Coronary artery (tissue), 2 donors: Measurements from ENCODE around the gene ENAH.

ENCODE experiments used
- DNase-seq: peaks from one replicate; pipeline ENCODE4 v3.0.0-alpha.2; 2017; ENCODE audit warnings: low spot score
- H3K27ac ChIP-seq, 2 donors: fragments of 200-600 bp; sonication (generic); one replicate each; pipeline ENCODE4 v1.5.1; 2016 to 2019
- H3K4me3 ChIP-seq: fragments of 200-600 bp; sonication (generic); 2 replicates; pipeline ENCODE4 v1.5.1; 2016; ENCODE audit warnings: mild to moderate bottlenecking, moderate library complexity
- CTCF ChIP-seq: fragments of 200-600 bp; sonication (generic); IDR thresholded peaks from one replicate; pipeline ENCODE4 v1.5.1; 2019; ENCODE audit warnings: antibody characterized with exemption

Gene ENAH

GRCh38 chr1:225509376-225509707, 143.6 kb downstream of the ENAH start:
- Histone ChIP-seq H3K4me3 (no peak overlapping the region), H3K27ac (peak overlapping the region; percentile 64 to 67)
- no peak for TF ChIP-seq CTCF
- no peak for DNase-seq

GRCh38 chr1:225508538-225509375, 144.2 kb downstream of the ENAH start:
- H3K4me3 ChIP-seq = no peak overlapping the region

GRCh38 chr1:225506727-225507126, 146.2 kb downstream of the ENAH start:
- no peak for DNase-seq
- Histone ChIP-seq H3K4me3 (no peak overlapping the region), H3K27ac (no peak overlapping the region)
- TF ChIP-seq CTCF = no peak

More at GRCh38 chr1:225508538-225509375, 144.2 kb downstream of the ENAH start:
- no peak for DNase-seq
- TF ChIP-seq CTCF = no peak
- peak overlapping the region; percentile 64 to 67 for H3K27ac ChIP-seq

GRCh38 chr1:225504776-225505175, 148.1 kb downstream of the ENAH start:
- no peak for TF ChIP-seq CTCF
- no peak for DNase-seq
- Histone ChIP-seq H3K4me3 (no peak overlapping the region), H3K27ac (no peak overlapping the region)

DNA sequence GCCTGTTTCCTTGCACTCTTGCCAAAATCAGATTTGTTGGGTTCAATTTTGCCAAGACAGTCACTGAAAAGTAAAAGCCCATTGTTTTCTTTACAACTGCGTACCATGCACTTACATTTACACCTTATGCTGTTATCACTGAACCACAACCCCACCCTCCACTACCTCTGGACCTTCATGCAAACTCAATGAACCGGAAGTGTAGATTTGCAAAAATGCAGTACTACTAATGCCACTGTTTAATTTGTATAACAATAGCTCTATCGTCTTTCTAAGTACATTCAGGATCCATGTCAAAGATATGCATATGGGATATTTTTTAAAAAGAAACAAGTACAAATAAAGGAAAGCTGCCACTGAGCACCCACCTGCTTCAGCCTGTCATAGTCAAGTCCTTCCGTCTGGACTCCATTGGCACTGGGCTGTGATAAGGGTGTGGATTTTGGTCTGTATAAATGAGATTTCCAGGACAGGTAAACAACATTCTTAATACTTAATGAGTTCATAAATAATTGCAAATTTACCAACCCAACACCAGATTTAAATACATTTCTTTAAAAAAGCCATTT, 152.2 kb downstream of the ENAH start:
- DNase-seq = no peak
- no peak overlapping the region for H3K4me3 ChIP-seq
- TF ChIP-seq CTCF = no peak
- no peak overlapping the region for H3K27ac ChIP-seq

DNA sequence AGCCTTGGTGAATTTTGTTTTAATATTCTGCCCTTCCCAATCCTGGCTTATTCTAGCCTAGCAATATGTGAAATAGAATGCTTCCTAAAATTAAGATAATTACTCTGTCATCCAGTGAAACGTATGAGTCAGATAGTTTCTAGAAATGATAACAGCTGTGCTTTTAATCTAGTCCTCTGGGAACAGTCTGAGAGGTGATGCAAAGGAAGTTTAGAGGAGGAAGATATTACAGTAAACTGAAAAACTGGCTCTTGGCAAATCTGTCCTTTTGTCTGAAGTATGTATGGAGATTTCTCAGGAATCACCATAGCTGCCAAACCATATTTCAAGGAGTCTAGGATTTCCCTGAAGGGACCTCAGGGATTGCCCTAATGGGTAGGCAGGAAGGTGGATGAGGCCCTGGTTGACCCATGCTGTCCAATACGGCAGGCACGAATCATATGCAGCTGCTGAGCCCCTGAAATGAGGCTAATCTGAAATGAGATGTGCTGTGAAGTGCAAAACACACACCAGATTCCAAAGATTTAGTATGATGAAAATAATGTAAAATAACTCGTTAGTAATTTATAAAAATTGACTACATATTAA, 154.3 kb downstream of the ENAH start:
- Histone ChIP-seq H3K4me3 (no peak overlapping the region), H3K27ac (no peak overlapping the region)
- TF ChIP-seq CTCF = no peak
- DNase-seq = no peak
